Neural cell (in vitro differentiated cells): Measurements from ENCODE around the gene TXNDC17.

Experiments used
- CTCF ChIP-seq: fragments of 450-650 bp; IDR thresholded peaks from 2 replicates; pipeline ENCODE4 v1.5.1; 2014; ENCODE audit warnings: antibody characterized with exemption, mild to moderate bottlenecking, moderate library complexity; ENCODE audit not compliant: poor library complexity, severe bottlenecking
- EP300 ChIP-seq: fragments of 450-650 bp; conservative IDR thresholded peaks from 2 replicates; pipeline ENCODE4 v1.6.1; 2014; ENCODE audit warnings: antibody characterized with exemption, mild to moderate bottlenecking, moderate library complexity; ENCODE audit not compliant: poor library complexity, severe bottlenecking
- EZH2 ChIP-seq: fragments of 200-600, 300-800 bp; shearing (Covaris generic), sonication (generic); IDR thresholded peaks from 2 replicates; pipeline ENCODE4 v1.6.1; 2014; ENCODE audit warnings: antibody characterized with exemption, low read length, borderline replicate concordance, mild to moderate bottlenecking; ENCODE audit not compliant: insufficient read depth, poor library complexity, severe bottlenecking
- MXI1 ChIP-seq: fragments of 450-650 bp; conservative IDR thresholded peaks from 2 replicates; pipeline ENCODE4 v1.6.1; 2014; ENCODE audit warnings: antibody characterized with exemption, mild to moderate bottlenecking; ENCODE audit not compliant: poor library complexity, severe bottlenecking
- POLR2AphosphoS5 ChIP-seq: IDR thresholded peaks from 2 replicates; pipeline ENCODE4 v1.6.1; 2012
- RAD21 ChIP-seq: fragments of 450-650 bp; conservative IDR thresholded peaks from 2 replicates; pipeline ENCODE4 v1.6.1; 2014; ENCODE audit warnings: antibody characterized with exemption, mild to moderate bottlenecking, moderate library complexity
- REST ChIP-seq: IDR thresholded peaks from 2 replicates; pipeline ENCODE4 v1.6.1; 2012; ENCODE audit warnings: borderline replicate concordance
- SMC3 ChIP-seq: fragments of 450-650 bp; conservative IDR thresholded peaks from 2 replicates; pipeline ENCODE4 v1.6.1; 2014; ENCODE audit warnings: antibody characterized with exemption, mild to moderate bottlenecking, moderate library complexity; ENCODE audit not compliant: poor library complexity
- TAF1 ChIP-seq: IDR thresholded peaks from 2 replicates; pipeline ENCODE4 v1.6.1; 2012; ENCODE audit warnings: low read depth

GRCh38 chr17:6596941-6597340 is 43.9 kb upstream of the TXNDC17 start:
- TF ChIP-seq CTCF (no peak), EZH2 (no peak), MXI1 (no peak), POLR2AphosphoS5 (no peak), RAD21 (no peak), REST (no peak), EP300 (no peak), SMC3 (no peak), TAF1 (no peak)
